ENCODE results near the gene FBXW11. TPM values are rescaled to one million over a fixed set of nuclear protein-coding genes. Genes with fewer than 3 reads are reported as not detected.

The FBXW11 gene
- total and polyA plus RNA-seq, 2 of the 8 experiments (the other 6 are each of a cell fraction or from before 2014, with no cell fraction given): 45.0 to 75.6 TPM

DNA sequence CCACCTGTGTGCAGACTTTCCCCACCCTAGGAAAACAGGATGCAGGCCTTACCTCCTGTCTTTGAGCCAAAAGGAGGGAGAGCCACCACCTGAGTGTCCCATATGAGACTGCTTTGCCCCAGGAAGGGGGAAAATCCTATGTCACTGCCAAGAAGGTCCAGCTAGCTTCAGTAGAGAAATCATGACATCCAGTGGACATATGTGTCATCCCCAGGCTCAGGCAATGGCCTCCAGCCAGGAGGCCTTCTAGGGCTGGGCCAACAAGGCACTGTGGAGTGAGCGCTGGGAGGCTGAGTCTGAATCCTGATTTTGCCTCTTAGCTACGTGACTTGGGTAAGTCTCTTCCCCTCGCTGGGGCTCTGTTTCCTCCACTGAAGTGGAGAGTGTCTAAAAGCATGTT, 160.6 kb downstream of the FBXW11 start (continued):
- TF ChIP-seq, protein P1, sequence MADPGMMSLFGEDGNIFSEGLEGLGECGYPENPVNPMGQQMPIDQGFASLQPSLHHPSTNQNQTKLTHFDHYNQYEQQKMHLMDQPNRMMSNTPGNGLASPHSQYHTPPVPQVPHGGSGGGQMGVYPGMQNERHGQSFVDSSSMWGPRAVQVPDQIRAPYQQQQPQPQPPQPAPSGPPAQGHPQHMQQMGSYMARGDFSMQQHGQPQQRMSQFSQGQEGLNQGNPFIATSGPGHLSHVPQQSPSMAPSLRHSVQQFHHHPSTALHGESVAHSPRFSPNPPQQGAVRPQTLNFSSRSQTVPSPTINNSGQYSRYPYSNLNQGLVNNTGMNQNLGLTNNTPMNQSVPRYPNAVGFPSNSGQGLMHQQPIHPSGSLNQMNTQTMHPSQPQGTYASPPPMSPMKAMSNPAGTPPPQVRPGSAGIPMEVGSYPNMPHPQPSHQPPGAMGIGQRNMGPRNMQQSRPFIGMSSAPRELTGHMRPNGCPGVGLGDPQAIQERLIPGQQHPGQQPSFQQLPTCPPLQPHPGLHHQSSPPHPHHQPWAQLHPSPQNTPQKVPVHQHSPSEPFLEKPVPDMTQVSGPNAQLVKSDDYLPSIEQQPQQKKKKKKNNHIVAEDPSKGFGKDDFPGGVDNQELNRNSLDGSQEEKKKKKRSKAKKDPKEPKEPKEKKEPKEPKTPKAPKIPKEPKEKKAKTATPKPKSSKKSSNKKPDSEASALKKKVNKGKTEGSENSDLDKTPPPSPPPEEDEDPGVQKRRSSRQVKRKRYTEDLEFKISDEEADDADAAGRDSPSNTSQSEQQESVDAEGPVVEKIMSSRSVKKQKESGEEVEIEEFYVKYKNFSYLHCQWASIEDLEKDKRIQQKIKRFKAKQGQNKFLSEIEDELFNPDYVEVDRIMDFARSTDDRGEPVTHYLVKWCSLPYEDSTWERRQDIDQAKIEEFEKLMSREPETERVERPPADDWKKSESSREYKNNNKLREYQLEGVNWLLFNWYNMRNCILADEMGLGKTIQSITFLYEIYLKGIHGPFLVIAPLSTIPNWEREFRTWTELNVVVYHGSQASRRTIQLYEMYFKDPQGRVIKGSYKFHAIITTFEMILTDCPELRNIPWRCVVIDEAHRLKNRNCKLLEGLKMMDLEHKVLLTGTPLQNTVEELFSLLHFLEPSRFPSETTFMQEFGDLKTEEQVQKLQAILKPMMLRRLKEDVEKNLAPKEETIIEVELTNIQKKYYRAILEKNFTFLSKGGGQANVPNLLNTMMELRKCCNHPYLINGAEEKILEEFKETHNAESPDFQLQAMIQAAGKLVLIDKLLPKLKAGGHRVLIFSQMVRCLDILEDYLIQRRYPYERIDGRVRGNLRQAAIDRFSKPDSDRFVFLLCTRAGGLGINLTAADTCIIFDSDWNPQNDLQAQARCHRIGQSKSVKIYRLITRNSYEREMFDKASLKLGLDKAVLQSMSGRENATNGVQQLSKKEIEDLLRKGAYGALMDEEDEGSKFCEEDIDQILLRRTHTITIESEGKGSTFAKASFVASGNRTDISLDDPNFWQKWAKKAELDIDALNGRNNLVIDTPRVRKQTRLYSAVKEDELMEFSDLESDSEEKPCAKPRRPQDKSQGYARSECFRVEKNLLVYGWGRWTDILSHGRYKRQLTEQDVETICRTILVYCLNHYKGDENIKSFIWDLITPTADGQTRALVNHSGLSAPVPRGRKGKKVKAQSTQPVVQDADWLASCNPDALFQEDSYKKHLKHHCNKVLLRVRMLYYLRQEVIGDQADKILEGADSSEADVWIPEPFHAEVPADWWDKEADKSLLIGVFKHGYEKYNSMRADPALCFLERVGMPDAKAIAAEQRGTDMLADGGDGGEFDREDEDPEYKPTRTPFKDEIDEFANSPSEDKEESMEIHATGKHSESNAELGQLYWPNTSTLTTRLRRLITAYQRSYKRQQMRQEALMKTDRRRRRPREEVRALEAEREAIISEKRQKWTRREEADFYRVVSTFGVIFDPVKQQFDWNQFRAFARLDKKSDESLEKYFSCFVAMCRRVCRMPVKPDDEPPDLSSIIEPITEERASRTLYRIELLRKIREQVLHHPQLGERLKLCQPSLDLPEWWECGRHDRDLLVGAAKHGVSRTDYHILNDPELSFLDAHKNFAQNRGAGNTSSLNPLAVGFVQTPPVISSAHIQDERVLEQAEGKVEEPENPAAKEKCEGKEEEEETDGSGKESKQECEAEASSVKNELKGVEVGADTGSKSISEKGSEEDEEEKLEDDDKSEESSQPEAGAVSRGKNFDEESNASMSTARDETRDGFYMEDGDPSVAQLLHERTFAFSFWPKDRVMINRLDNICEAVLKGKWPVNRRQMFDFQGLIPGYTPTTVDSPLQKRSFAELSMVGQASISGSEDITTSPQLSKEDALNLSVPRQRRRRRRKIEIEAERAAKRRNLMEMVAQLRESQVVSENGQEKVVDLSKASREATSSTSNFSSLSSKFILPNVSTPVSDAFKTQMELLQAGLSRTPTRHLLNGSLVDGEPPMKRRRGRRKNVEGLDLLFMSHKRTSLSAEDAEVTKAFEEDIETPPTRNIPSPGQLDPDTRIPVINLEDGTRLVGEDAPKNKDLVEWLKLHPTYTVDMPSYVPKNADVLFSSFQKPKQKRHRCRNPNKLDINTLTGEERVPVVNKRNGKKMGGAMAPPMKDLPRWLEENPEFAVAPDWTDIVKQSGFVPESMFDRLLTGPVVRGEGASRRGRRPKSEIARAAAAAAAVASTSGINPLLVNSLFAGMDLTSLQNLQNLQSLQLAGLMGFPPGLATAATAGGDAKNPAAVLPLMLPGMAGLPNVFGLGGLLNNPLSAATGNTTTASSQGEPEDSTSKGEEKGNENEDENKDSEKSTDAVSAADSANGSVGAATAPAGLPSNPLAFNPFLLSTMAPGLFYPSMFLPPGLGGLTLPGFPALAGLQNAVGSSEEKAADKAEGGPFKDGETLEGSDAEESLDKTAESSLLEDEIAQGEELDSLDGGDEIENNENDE (IDR thresholded peaks at IDR 0.05; ENCODE audit: insufficient replicate concordance, low read length): no peak

All from H1 (cell line).